ENCODE data around the gene RPL11.
"Not testable (repeated sequence)": the region's sequence is repeated elsewhere in the genome, so short reads cannot be mapped to it uniquely, and the experiment has no call there.

Gene RPL11

DNA sequence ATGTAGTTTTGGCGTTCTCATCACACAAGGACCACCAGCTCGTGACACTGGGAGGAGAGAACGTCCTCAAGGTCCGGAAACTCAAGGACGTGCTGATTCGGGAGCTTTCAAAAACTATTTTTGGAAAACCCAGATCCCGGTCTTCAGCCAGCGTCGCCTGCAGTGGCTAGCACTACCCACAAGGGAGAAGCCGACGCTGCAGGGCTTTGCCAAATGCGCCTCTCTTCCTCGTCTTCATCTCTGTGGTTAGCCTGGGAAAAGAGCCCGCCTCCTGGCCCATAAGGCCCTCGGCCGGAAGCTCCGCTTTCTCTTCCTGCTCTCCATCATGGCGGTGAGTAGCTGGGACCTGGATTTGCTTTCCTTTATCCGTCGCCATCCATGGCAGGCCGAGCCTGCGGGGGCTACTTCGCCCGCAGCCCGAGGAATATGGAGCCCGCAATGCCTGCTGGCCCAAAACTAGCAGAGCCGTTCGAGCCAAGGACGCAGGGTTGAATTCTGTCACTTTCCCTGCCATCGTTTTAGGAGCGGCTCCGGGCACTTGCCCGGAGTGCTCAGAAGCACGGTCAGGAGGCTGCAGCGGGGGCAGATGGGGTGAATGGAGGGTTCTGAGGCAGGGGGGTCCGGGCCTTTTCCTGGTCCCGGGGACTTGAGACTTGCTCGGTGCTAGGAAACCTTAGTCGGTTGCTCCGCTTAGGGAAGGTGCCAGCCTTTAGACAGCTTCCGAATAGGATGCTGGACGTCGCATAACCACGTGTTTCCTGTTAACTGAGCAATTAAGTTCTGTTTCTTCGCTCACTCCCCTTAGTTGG is at the start of gene RPL11:
TSS of gene RPL11 (plus strand) at position 308 of the 809 bp plus-strand sequence. CDS start at position 326, 18 bp downstream.
- peak; percentile 47 to 96 (median 89) for DNase-seq

DNA sequence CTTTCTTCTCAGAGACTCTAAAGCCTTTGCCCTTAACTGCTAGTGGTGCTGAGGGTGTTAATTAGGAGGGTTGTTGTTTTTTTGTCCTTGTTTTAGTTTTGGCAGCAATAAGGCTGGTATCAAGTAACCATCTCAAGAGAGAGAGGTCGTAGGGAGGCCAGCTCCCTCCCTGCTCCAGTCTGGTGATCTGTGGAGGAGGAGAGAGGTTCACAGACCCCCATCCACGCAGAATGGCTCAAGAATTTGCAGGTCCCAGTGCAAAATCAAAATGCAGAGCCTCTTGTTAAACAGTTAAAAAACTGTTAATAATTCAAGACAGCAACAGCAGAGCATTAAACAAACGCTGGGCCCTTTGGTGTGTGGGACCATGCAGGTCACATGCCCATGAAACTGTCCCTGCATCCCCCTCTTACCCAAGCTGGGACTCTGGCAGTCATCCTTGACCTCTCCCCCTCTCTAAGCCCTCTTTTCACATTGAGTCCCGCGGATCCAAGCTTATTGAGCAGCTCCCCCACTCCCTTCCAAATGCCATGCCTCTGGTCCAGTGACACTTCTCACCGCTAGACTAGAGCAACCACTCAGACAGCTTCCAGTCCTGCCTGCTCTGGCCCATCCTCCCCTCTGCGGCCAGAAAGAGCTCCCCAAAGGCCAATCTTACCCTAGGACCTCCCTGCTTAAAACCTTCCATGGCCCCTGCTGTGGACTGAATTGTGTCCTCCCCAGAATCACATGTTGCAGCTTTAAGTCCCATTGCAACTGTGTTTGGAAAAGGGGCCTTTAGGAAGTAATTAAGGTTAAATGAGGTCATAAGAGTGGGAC is 47.7 kb upstream of the RPL11 start:
- no peak for DNase-seq

DNA sequence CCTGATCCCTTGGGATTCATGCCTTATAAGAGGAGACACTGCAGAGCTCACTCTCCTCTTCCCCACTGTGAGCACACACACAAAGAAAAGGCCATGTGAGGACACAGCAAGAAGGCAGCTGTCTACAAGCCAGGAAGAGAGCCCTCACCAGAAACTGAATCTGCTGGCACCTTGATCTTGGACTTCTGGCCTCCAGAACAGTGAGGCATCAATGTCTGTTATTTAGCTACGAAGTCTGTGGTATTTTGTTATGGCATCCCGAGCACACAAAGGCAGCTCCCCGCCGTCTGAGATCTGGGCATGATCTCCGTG is 47.1 kb upstream of the RPL11 start:
- DNase-seq: no peak

DNA sequence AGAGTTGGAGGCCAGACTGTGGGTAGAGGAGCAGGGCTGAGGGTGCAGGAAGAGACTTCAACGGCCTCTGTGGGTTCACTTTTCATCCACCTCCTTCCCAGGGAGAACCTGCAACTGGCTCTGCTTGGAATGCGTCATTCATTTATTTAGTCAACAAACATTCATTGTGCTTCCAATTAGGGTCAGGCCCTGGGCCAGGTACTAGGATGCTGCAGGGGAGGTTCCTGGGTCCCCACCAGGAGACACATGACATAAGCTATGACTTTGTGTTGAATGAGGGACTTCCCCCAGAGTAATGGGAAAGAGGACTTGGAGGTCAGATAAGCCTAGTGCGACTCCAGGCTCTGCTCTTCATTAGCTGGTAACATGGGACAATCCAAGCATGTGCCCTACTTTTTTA is 46.3 kb upstream of the RPL11 start:
- no peak for DNase-seq

DNA sequence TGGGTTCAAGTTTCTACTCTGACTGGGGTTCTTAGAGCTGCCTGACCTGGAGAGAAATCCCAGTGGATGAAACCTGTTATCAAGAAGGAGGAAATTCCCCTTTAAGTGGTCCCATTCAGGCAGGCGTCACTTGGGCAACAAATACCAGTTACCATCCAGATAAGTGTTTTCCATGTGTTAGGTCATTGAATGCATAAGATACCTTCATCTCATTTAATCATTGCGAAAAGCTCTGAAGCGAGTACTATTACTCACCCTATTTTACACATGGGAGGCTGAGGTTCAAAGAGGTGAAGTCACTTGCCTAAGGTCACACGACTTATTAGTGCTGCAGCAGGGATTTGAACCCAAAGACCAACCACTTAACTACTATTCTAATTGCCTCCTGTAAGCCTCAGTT is 45.5 kb upstream of the RPL11 start:
- no peak for DNase-seq

DNA sequence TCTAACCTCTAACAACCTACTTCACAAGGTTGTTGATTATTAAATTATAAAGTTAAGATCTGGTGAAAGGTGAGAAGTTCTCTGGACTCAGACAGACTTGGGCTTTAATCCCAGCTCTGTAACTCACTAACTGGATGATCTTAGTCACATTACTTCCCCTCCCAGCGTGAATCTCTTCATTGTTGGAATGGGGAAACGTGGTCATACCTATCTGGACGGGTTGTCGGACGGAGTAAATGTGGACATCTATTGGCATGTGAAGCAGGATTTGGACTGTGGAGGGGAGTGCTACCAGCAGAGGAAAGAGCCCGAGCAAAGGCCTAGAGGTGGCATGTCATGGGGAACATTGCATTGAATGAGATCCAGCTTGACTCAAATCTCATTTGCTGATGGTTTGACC is 45.1 kb upstream of the RPL11 start:
- DNase-seq: no peak

DNA sequence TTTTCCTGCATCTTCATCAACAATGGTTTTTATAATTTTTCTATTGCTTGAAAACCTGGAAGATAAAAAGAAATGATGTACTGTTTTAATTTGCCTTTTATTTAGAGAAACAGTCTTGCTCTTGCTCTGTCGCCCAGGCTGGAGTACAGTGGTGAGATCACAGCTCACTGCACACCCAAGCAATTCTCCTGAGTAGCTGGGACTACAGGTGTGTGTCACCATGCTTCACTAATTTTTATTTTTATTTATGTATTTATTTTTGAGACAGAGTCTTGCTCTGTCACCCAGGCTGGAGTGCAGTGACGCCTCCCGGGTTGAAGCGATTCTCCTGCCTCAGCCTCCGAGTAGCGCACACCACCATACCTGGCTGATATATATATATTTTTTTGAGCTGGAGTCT is 43.0 kb upstream of the RPL11 start:
- DNase-seq: no peak

DNA sequence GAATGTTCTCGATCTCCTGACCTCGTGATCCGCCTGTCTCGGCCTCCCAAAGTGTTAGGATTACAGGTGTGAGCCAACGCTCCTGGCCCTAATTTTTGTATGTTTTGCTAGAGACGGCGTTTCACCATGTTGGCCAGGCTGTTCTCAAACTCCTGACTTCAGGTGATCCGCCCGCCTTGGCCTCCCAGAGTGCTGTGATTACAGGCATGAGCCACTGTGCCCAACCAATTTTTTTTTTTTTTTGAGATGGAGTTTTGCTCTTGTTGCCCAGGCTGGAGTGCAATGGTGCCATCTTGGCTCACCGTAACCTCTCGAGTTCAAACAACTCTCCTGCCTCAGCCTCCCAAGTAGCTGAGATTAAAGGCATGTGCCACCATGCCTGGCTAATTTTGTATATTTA is 42.4 kb upstream of the RPL11 start:
- DNase-seq: not testable (repeated sequence)

DNA sequence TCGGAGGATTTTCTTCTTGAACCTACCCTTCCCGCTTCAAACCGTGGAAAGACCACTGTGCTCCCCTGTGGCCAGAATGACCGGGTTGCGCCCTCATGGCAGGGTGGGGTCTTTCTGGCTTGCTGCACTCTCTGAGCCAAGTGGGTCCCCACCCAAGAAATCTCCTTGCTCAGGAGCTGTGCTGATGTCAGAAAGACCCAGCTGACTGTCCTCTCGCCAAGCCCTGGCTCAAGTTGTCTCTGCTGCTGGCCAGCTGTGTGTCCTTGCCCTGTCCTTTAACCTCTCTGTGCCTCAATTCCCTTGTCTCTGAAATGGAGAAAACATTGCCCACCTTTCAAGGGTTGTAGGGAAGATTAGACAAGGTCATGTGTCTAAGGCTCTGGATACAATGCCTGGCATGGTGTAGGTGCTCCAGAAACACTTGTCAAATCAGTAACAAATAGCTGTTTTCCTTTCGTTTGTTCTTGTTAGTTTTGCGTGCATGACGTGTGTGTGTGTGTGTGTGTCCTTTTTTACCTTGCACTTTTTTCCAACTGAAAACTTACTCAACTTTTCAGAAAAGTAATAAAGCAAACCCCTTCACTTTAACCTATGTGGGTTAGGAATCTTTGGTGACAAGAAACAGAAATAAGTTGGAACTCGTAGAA is 41.1 kb upstream of the RPL11 start:
- DNase-seq: no peak

DNA sequence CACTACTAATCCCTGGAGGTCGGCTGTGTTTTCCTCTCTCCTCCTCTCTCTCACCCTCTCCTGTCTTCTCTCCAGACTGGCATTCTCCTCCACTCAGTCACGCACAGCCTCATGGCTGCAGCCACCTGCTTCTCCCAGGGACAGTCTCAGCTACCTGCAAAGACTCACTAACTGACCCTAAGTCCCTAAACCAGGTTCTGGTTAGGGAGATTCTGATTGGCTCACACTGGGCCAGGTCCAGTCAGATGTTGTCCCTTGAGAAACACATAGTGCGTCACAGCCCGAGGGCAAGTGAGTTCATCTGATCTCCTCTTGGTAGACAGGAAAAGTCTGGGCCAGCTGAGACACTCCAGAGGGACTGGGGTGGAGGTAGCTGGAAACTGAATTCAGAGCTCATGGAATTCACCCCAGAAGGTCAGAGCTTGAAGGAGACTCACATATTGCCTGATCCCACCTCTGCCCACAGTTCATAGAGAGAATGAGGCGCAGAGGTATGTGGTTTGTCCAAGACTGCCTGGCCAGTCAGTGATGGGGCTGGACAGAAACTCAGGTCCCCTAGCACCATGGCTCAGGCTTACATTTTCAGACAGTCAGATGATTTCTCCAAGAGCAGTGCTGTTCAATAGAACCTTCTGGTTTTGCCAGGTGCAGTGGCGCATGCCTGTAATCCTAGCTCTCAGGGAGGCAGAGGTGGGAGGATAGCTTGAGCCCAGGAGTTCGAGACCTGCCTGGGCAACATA is 40.4 kb upstream of the RPL11 start:
- DNase-seq: no peak

DNA sequence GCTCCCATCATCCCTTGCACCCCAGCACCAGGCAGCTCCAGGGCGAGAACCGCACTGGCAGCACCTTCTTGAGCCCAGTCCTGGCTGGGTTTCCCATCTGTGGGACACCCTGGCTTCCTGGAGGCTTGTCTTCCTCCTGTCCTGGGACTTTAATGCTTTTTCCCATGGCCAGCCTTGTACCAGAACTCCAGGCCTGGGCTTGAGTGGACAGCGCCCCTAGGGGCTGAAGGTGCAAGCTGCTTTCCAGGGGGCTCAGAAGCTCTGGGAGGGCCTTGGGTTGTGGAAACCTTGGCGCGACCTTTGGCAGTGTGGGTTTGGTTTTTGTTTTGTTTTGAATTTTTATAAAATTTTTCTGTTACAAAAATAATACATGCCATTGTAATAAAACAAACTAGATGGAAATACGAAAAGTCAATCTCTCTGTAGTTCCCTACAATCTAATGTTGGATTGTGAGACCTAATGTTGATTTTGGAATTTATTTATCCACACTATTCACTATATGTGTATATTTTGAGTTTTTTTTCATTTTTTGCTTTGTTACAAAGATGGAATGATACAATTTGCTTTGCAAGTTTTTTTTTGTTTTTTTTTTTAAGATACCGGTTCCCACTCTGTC is 33.8 kb upstream of the RPL11 start:
- peak in 4 of 56 donors; percentile 4 to 9 (median 6) for DNase-seq

DNA sequence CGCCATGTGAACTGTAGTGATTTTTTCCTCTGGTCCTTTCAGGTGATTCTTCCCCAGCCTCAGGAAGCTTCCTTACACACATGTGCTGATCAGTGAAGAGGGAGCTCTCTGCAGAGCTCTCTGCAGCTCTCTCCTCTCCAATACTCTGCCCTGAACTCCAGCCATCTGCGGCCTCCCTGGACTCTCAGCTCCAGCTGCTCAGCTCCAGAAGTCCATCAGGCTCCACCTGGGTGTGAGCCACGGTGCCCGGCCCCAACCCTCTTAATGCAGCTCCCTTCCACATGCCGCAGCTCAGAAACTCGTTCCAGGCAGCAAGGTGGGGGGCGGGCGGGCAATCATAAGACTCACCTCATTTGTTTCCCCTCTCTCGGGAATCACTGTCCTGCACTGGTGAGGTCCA is 30.9 kb upstream of the RPL11 start:
- DNase-seq: no peak

DNA sequence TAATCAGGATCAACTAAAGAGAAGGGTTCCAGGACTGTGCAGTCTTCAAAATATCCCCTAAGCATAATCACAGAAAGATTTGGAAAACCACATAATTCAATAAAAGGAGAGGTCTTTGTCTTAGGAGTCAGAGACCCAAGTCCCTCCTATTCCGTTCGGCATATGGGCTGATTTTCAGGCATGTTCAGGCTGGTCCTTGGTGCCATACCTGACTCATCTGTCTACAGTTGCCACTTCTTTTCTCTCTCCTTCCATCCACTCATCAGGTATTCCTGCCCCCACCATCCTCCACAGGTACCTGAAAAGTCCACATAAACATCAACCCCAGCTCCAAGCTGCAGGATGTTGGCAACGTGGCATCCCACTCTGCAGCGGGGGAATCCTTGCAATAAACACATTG is 29.7 kb upstream of the RPL11 start:
- DNase-seq: no peak

DNA sequence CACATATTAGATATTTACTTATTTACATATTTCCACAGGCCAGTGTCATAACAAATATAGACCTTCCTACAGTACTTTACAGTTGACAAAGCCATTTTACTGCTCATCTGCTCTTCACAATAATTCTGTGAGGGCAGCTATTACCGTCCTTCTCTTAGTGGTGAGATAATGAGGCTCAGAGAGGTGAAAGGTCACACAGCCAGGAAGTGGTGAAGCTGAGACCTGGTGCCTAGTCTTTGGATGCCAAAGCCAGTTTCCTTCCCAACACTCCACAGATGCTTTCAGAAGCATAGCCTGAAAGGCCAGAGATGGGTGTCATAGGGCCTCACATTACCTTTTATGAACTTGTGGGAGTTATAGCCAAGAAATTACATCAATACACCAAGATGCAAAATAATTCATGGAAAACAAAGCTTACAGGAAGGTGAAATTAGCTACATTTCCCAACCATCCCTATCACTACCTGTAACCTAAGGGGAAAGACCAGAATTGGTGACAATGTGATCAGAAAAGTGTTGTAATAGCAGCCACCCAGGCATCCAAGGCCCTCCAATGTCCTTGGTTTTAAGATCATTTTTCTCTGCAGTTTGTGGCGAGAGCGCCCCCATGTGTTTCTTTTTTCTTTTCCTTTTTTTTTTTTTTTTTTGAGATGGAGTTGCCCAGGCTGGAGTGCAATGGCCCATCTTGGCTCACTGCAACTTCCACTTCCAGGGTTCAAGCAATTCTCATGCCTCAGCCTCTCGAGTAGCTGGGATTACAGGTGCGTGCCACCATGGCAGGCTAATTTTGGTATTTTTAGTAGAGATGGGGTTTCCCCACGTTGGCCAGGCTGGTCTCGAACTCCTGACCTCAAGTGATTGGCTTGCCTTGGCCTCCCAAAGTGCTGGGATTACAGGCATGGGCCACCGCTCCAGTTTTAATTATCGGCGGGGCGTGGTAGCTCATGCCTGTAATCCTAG is 26.5 kb upstream of the RPL11 start:
- no peak for DNase-seq

DNA sequence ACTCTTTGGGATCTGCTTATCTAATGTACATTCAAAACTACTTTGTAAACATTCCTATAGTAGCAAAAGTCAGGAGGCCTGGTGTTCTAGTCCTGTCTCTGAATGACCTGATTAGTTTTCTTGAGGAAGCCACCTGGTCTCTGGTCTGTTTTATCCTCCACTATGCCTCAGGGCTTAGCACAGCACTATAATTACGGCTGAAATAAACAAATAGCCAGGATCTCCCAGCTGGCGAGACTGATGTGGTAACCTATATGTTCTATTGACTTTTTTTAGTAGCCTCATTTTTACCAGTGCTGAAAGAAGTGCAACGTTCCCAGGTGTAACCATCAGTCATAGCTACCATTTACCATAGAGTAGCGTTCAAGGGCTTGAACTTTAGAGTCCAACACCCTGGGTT is 24.2 kb upstream of the RPL11 start:
- DNase-seq: no peak

DNA sequence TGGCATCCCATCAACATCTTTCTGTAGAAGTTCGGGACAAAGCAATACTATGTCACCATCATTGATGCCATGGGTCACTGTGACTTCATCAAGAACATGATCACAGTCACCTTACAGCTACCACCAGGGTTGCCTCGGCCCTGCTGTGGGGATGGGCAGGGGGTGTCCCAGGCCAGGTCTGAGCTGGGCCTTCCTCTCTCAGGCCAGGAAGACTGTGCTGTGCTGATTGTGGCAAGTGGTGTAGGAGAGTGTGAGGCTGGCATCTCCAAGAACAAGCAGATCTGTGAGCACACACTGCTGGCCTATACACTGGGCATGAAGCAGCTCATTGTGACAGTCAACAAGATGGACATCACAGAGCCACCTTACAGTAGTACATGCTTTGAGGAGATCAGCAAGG is 20.9 kb upstream of the RPL11 start:
- no peak for DNase-seq

DNA sequence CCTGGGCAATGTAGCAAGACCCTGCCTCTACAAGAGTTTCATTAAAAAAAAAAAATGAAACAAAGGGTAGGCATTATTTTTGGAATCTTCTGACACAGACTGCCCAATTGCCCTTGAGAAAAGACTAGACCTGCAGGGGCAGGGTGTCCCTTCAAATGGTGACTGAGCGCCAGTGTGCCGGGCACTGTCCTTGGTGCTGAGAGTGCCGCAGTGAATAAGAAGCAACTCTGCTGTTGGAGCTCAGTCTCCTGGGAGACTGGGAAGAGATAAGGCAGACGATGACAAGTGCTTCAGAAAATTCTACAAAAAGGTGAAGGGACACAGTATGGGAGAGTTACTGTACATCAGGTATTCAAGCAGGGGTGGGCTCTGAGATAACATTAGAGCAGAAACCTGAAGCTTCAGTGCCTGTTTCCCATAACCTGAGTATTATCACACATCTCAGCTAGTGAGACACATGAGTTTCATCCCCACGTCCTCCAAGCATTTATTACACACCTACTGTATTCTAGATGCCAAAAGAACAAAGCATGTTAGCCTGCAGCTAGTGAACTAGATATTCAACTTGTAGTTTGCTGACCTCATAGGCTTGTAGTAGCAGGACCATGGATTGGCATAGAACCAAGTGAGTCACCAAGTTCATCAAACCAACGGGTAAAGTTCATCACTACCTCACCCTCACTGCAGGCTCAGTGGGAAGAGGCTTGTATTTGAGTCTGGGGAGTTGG is 18.4 kb upstream of the RPL11 start:
- peak in 1 of 56 donors; percentile 1 for DNase-seq

DNA sequence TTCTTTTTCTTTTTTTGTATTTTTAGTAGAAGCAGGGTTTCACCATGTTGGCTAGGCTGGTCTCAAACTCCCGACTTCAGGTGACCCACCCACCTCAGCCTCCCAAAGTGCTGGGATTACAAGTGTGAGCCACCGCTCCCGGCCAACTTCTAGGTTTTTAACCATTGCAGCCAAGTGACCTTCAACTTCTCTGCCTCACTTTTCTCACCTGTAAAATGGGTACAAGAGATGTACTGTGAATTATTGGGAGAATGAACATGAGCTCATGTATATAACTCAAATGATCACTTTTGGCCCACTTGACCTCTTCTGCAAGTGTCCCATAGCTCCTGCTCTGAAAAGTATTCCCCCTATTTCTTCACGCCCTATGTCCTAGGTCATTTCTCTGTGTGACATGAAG is 11.8 kb upstream of the RPL11 start:
- no peak for DNase-seq

DNA sequence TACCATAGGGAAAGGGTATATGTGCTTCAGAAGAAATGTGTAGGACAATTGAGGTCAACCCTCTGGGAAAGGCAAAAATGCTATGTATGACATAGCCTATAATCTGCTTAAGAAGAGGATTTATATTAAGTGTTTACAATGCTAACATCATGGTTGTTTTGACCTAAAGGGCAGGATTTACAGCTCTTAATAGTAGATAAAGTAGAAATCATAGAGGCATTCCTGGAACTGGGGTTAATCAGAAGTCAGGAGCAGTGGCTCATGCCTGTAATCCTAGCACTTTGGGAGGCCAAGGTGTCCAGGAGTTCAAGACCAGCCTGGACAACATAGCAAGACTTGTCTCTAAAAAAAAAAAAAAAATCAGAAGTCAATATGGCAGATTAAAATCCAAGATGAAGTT is 8.7 kb upstream of the RPL11 start:
- no peak for DNase-seq
